Measurements from ENCODE around the gene MKNK1. TPM values are rescaled to one million over a fixed set of nuclear protein-coding genes. Genes with fewer than 3 reads are reported as not detected.

Gene MKNK1
- total and polyA plus RNA-seq, 2 experiments from 2014 or later = 17.8 to 20.6 TPM

DNA sequence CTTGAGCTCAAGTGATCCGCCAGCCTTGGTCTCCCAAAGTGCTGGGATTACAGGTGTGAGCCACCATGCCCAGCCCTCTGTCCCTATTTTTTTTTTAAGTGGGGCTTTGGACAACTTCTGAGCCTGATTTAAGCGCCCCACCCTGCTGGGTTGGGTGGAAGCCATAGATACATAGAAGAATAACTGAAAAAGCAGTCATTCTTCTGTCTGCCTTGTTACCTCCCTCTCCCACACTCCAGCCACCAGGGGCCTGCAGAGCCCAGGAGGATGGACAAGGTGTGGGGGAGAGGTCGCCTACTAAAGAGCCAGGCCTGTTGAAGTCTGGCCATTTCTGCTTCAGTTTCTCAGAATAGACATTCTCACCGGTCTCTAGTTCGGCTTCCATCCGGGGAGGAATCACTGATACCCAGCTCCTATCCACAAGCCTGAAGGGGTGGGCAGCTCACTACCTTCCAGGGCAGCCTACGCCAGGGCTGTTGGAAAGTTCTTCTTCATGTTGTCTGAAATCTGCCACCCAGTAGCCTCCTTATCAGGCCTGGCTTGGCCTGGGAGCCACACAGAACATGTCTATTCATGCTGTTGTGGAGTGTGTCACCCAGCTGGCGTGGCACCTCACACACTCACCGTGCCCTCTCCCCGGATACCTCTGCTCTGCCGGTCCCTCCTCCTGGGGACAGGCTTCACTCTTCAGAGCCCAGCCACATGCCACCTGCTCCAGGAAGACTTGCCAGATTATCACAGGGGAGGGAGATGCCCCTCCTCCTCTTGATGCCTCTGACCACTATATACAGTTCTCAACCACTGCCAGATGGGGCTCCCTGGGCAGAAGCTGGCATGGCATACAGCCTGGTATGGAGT is 80.3 kb downstream of the MKNK1 start:
- Histone ChIP-seq H3K36me3 (replicated peaks; ENCODE audit: insufficient read depth, low read depth) (no peaks in the 10 kb centered on the region), H3K27me3 (peaks cover 40% of the 10 kb centered on the region), H3K4me1 (ENCODE audit: insufficient read depth) (peaks cover 20% of the 10 kb centered on the region), H4K20me1 (ENCODE audit: insufficient read depth, poor library complexity, severe bottlenecking) (no peaks in the 10 kb centered on the region), H3K27ac (no peak overlapping the region), H3K4me3 (no peak overlapping the region), H2AFZ (no peak overlapping the region), H3K9me2 (replicated peaks; ENCODE audit: insufficient read depth) (no peaks in the 10 kb centered on the region), H3K79me2 (no peaks in the 10 kb centered on the region), H3K9me3 (ENCODE audit: low read depth) (no peaks in the 10 kb centered on the region), H3K4me2 (no peak overlapping the region)
- DNase-seq (ENCODE audit: low spot score) = no peak
- TF ChIP-seq EZH2phosphoT487 (IDR thresholded peaks at IDR 0.05; ENCODE audit: low read depth, severe bottlenecking, unreplicated experiment) (no peak), EZH2 (IDR thresholded peaks at IDR 0.05; ENCODE audit: borderline replicate concordance) (no peak)
- TF ChIP-seq, protein P1, sequence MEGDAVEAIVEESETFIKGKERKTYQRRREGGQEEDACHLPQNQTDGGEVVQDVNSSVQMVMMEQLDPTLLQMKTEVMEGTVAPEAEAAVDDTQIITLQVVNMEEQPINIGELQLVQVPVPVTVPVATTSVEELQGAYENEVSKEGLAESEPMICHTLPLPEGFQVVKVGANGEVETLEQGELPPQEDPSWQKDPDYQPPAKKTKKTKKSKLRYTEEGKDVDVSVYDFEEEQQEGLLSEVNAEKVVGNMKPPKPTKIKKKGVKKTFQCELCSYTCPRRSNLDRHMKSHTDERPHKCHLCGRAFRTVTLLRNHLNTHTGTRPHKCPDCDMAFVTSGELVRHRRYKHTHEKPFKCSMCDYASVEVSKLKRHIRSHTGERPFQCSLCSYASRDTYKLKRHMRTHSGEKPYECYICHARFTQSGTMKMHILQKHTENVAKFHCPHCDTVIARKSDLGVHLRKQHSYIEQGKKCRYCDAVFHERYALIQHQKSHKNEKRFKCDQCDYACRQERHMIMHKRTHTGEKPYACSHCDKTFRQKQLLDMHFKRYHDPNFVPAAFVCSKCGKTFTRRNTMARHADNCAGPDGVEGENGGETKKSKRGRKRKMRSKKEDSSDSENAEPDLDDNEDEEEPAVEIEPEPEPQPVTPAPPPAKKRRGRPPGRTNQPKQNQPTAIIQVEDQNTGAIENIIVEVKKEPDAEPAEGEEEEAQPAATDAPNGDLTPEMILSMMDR (IDR thresholded peaks at IDR 0.05; ENCODE audit: poor library complexity) = no peak
- WGBS (ENCODE audit: low lambda C conversion rate, missing lambda C conversion rate) = 91% methylated on average over 11 of the region's 11 CpGs

DNA sequence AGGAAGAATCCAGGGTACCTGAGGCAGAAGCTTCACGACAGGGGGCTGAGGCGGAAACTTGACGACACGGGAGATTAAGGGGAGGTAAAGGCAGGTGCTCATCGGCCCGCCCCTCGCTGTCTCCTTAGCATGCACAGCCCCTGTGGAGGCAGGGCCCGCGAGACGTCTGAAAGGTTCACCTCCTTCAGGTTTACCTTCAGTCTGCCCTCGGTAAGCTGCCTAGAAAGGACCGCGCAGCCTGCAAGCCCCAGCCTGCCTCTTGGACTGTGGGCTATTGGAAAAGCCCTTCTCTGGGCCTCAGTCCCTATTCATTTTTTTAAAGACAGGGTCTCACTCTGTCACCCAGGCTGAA is 81.1 kb downstream of the MKNK1 start:
- H3K4me2 ChIP-seq = no peak overlapping the region
- H3K4me1 ChIP-seq (ENCODE audit: insufficient read depth) = peaks cover 20% of the 10 kb centered on the region
- no peak overlapping the region for H3K4me3 ChIP-seq
- H3K9me2 ChIP-seq (replicated peaks; ENCODE audit: insufficient read depth) = no peaks in the 10 kb centered on the region
- TF ChIP-seq, protein P1 (IDR thresholded peaks at IDR 0.05; ENCODE audit: poor library complexity) = no peak
- TF ChIP-seq EZH2 (IDR thresholded peaks at IDR 0.05; ENCODE audit: borderline replicate concordance) (no peak), EZH2phosphoT487 (IDR thresholded peaks at IDR 0.05; ENCODE audit: low read depth, severe bottlenecking, unreplicated experiment) (no peak)
- H3K36me3 ChIP-seq (replicated peaks; ENCODE audit: insufficient read depth, low read depth) = no peaks in the 10 kb centered on the region
- no peak overlapping the region for H2AFZ ChIP-seq
- DNase-seq (ENCODE audit: low spot score) = no peak
- peaks cover 40% of the 10 kb centered on the region for H3K27me3 ChIP-seq
- H4K20me1 ChIP-seq (ENCODE audit: insufficient read depth, poor library complexity, severe bottlenecking) = no peaks in the 10 kb centered on the region
- no peaks in the 10 kb centered on the region for H3K9me3 ChIP-seq (ENCODE audit: low read depth)
- H3K79me2 ChIP-seq = no peaks in the 10 kb centered on the region
- H3K27ac ChIP-seq = no peak overlapping the region
- WGBS (ENCODE audit: low lambda C conversion rate, missing lambda C conversion rate) = 42% methylated on average over 12 of the region's 13 CpGs

DNA sequence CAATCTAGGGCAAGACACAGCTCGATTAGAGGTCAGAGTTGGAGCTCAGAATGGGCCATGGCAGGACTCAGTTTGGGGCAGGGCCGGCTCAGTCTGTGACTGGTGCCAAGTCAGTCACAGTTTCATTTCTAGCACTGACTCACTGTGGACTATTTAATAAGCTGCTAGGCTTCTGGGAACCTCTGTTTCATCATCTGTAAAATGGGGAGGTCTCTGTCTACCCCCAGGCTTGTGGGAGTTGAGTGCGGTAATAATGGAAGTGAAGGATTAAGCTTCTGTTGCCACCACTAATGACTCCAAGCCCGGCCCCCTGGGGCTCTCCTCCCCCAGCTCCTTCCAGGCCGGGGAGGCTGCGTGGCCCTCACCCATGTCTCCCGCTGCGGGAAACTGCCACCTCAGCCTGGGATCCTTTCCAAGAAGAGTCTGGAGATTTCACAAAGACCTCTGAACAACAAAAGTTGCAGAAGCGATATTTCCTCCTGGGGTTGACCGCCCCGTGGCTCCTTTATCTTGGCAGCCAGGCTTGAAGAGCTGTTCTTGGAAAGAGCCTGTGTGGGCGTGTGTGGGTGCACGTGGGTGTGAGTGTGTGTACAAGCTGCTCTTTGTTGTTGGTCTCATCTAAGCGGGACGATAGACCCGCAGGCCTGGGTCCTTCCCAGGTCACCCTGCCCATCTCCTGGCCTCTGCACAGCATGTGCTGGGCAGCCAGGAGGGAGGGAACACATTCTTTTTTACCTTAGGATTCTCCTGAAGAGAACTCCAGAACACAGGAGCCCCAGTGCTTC is 81.7 kb downstream of the MKNK1 start:
- Histone ChIP-seq H3K4me3 (no peak overlapping the region), H3K79me2 (no peaks in the 10 kb centered on the region), H2AFZ (no peak overlapping the region), H4K20me1 (ENCODE audit: insufficient read depth, poor library complexity, severe bottlenecking) (no peaks in the 10 kb centered on the region), H3K27me3 (peaks cover 36% of the 10 kb centered on the region), H3K27ac (no peak overlapping the region), H3K36me3 (replicated peaks; ENCODE audit: insufficient read depth, low read depth) (no peaks in the 10 kb centered on the region), H3K4me1 (ENCODE audit: insufficient read depth) (peaks cover 20% of the 10 kb centered on the region), H3K9me3 (ENCODE audit: low read depth) (no peaks in the 10 kb centered on the region), H3K4me2 (no peak overlapping the region), H3K9me2 (replicated peaks; ENCODE audit: insufficient read depth) (no peaks in the 10 kb centered on the region)
- peak; percentile 49 for DNase-seq (ENCODE audit: low spot score)
- 50% methylated on average over 12 of the region's 16 CpGs for WGBS (ENCODE audit: low lambda C conversion rate, missing lambda C conversion rate)
- TF ChIP-seq EZH2phosphoT487 (IDR thresholded peaks at IDR 0.05; ENCODE audit: low read depth, severe bottlenecking, unreplicated experiment) (no peak), EZH2 (IDR thresholded peaks at IDR 0.05; ENCODE audit: borderline replicate concordance) (no peak)
- TF ChIP-seq, protein P1 (IDR thresholded peaks at IDR 0.05; ENCODE audit: poor library complexity) = no peak
